ENCODE measurements around the gene BSN.

- TF ChIP-seq EZH2phosphoT487 (IDR thresholded peaks at IDR 0.05; ENCODE audit: insufficient read depth, low read depth), result no peak
- TF ChIP-seq EZH2 (IDR thresholded peaks at IDR 0.05; ENCODE audit: insufficient read depth, poor library complexity, severe bottlenecking), result no peak
Observed at GRCh38 chr3:49607796-49608195, 53.5 kb downstream of the BSN start.
